K562 (cell line): Measurements from ENCODE around the gene KIFC3.

ENCODE experiments used
- JUN ChIP-seq, 2 experiments: sonication (generic) in 1 of 2; formaldehyde crosslinking in 1 of 2; IDR thresholded peaks; 2 replicates each; pipeline versions ENCODE4 v1.6.1 to v1.8.0; 2012 to 2022; ENCODE audit warnings: borderline replicate concordance in 2 of 2, mild to moderate bottlenecking in 2 of 2, improper control_type of control experiment in 1 of 2, low read depth in 1 of 2, low read length in 1 of 2, missing genetic modification reagents in 1 of 2
- POLR2AphosphoS5 ChIP-seq: IDR thresholded peaks from 2 replicates; pipeline ENCODE4 v1.6.1; 2011; ENCODE audit warnings: mild to moderate bottlenecking, low read depth, low read length, moderate library complexity; ENCODE audit not compliant: control insufficient read depth, insufficient read depth
- REST ChIP-seq, 2 experiments: fragments of 450-650 bp; formaldehyde crosslinking in 1 of 2; IDR thresholded peaks; 2 replicates each; pipeline versions ENCODE4 v1.4.0 to v1.6.1; 2014 to 2020; ENCODE audit warnings: mild to moderate bottlenecking in 2 of 2, borderline replicate concordance in 1 of 2, low read depth in 1 of 2
- ZNF121 ChIP-seq: sonication (generic); formaldehyde crosslinking; conservative IDR thresholded peaks from 2 replicates; pipeline ENCODE4 v1.8.0; 2022; ENCODE audit warnings: missing genetic modification reagents
- ZNF212 ChIP-seq: fragments of 450-650 bp; formaldehyde crosslinking; IDR thresholded peaks from 2 replicates; pipeline ENCODE4 v1.4.0; 2020; ENCODE audit warnings: mild to moderate bottlenecking
- TF ChIP-seq, protein P1 (sequence below), 3 experiments: IDR thresholded peaks in 2 of 3; conservative IDR thresholded peaks in 1 of 3; 2 replicates each; pipeline ENCODE4 v1.5.1; 2011 to 2012; ENCODE audit warnings: low read length in 3 of 3, mild to moderate bottlenecking in 3 of 3, control low read depth in 2 of 3, improper control_type of control experiment in 1 of 3, inconsistent platforms in 1 of 3, low read depth in 1 of 3, mixed read lengths in 1 of 3, moderate library complexity in 1 of 3; ENCODE audit not compliant: insufficient read depth in 2 of 3
- TF ChIP-seq, protein P2 (sequence below): sonication (generic); formaldehyde crosslinking; IDR thresholded peaks from 2 replicates; pipeline ENCODE4 v1.8.0; 2023; ENCODE audit warnings: missing genetic modification reagents, mild to moderate bottlenecking, borderline replicate concordance
- TF ChIP-seq, protein P3 (sequence below): fragments of 450-650 bp; formaldehyde crosslinking; IDR thresholded peaks from 2 replicates; pipeline ENCODE4 v1.4.0; 2022; ENCODE audit warnings: mild to moderate bottlenecking, moderate library complexity

DNA sequence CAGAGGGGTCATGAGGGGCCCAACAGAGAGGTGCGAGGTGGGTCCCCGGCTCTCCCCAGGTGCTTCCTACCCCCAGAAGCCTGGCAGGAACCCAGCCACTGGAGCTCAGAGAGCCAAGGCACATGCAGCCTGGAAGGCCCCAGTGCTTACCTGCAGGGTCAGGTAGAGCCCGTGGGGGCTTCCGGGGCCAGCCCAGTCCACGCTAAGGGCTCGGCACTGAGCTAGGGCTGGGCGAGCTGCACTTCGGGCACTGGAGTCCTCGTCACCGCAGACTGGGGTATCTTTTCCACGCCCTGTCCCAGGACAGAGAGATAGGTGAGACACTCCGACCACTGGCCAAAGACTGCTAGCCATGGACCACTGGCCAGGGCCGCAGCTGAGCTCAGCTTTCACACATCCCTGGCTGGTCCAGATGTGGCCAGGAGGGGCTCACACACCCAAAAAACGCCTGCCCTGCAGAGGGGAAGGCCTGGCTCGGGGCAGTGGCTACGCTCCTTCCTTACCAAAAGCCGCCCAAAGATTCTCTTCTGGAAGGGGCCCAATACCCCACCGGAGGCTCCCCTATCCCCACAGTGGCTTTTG is 7.4 kb downstream of the KIFC3 start:
- TF ChIP-seq, protein P1, sequence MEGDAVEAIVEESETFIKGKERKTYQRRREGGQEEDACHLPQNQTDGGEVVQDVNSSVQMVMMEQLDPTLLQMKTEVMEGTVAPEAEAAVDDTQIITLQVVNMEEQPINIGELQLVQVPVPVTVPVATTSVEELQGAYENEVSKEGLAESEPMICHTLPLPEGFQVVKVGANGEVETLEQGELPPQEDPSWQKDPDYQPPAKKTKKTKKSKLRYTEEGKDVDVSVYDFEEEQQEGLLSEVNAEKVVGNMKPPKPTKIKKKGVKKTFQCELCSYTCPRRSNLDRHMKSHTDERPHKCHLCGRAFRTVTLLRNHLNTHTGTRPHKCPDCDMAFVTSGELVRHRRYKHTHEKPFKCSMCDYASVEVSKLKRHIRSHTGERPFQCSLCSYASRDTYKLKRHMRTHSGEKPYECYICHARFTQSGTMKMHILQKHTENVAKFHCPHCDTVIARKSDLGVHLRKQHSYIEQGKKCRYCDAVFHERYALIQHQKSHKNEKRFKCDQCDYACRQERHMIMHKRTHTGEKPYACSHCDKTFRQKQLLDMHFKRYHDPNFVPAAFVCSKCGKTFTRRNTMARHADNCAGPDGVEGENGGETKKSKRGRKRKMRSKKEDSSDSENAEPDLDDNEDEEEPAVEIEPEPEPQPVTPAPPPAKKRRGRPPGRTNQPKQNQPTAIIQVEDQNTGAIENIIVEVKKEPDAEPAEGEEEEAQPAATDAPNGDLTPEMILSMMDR (IDR thresholded peaks at IDR 0.05 in 2 of 3, conservative IDR thresholded peaks at IDR 0.05 in 1 of 3; ENCODE audit: insufficient read depth in 2 of 3, low read depth in 1 of 3, low read length in 3 of 3): no peak
- TF ChIP-seq, protein P2, sequence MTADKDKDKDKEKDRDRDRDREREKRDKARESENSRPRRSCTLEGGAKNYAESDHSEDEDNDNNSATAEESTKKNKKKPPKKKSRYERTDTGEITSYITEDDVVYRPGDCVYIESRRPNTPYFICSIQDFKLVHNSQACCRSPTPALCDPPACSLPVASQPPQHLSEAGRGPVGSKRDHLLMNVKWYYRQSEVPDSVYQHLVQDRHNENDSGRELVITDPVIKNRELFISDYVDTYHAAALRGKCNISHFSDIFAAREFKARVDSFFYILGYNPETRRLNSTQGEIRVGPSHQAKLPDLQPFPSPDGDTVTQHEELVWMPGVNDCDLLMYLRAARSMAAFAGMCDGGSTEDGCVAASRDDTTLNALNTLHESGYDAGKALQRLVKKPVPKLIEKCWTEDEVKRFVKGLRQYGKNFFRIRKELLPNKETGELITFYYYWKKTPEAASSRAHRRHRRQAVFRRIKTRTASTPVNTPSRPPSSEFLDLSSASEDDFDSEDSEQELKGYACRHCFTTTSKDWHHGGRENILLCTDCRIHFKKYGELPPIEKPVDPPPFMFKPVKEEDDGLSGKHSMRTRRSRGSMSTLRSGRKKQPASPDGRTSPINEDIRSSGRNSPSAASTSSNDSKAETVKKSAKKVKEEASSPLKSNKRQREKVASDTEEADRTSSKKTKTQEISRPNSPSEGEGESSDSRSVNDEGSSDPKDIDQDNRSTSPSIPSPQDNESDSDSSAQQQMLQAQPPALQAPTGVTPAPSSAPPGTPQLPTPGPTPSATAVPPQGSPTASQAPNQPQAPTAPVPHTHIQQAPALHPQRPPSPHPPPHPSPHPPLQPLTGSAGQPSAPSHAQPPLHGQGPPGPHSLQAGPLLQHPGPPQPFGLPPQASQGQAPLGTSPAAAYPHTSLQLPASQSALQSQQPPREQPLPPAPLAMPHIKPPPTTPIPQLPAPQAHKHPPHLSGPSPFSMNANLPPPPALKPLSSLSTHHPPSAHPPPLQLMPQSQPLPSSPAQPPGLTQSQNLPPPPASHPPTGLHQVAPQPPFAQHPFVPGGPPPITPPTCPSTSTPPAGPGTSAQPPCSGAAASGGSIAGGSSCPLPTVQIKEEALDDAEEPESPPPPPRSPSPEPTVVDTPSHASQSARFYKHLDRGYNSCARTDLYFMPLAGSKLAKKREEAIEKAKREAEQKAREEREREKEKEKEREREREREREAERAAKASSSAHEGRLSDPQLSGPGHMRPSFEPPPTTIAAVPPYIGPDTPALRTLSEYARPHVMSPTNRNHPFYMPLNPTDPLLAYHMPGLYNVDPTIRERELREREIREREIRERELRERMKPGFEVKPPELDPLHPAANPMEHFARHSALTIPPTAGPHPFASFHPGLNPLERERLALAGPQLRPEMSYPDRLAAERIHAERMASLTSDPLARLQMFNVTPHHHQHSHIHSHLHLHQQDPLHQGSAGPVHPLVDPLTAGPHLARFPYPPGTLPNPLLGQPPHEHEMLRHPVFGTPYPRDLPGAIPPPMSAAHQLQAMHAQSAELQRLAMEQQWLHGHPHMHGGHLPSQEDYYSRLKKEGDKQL (CRISPR knock-in tag): no peak
- TF ChIP-seq, protein P3, sequence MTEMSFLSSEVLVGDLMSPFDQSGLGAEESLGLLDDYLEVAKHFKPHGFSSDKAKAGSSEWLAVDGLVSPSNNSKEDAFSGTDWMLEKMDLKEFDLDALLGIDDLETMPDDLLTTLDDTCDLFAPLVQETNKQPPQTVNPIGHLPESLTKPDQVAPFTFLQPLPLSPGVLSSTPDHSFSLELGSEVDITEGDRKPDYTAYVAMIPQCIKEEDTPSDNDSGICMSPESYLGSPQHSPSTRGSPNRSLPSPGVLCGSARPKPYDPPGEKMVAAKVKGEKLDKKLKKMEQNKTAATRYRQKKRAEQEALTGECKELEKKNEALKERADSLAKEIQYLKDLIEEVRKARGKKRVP (CRISPR knock-in tag): no peak
- TF ChIP-seq REST (IDR thresholded peaks at IDR 0.05; ENCODE audit: borderline replicate concordance) (no peak), REST (CRISPR knock-in tag; IDR thresholded peaks at IDR 0.05; ENCODE audit: low read depth) (no peak), ZNF212 (no peak), JUN (IDR thresholded peaks at IDR 0.05; ENCODE audit: borderline replicate concordance, low read depth, low read length) (no peak), JUN (CRISPR knock-in tag; IDR thresholded peaks at IDR 0.05; ENCODE audit: borderline replicate concordance) (no peak), POLR2AphosphoS5 (no peak), ZNF121 (CRISPR knock-in tag) (no peak)
